ENCODE data around the gene GAS2.
"Not testable (repeated sequence)": the region's sequence is repeated elsewhere in the genome, so short reads cannot be mapped to it uniquely, and the experiment has no call there.

GAS2 gene

DNA sequence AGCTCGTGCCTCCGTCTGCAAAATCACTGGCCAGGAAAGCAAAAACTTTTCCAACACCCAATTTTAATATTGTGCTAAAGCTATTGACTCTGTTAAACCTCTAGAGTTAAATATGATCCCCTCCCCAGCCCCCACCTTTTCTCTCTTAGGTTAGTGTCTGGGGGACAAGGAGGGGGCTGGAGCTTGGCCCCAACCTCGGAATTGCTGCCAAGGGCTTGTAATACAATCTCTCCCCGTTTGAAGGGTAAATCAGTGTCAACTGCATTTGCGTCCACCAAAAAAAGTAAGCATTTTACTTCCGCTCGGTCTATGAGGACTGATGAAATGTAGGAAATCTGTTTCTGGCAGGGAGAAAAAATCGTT is at the start of gene GAS2:
Gene GAS2 (plus strand): TSS at position 287 of the 363 bp plus-strand sequence. CDS start 8,259 bp downstream, outside the sequence.
- DNase-seq (ENCODE audit: low read depth in 2 of 3, low spot score in 1 of 3): no peak

DNA sequence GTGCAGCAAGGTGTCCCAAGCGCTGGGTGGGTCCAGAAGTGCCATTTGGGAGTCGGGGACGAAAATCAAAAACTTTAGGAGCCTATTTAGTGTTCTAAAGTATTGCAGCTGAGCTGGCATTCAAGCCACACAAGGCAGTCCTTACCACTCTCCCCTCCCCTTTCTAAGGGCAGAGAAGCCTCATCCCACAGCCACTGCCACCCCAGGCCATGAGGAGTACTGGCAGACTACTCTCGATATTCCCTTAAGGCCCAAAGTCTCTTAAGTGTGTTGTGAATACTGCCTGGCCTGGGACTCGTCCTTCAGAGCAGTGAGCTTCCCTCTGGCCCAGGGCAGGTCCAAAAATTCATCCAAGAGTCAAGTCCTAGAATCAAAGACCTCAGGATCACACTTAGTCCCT is 48.5 kb upstream of the GAS2 start:
- no peak for DNase-seq (ENCODE audit: low read depth in 2 of 3, low spot score in 1 of 3)

DNA sequence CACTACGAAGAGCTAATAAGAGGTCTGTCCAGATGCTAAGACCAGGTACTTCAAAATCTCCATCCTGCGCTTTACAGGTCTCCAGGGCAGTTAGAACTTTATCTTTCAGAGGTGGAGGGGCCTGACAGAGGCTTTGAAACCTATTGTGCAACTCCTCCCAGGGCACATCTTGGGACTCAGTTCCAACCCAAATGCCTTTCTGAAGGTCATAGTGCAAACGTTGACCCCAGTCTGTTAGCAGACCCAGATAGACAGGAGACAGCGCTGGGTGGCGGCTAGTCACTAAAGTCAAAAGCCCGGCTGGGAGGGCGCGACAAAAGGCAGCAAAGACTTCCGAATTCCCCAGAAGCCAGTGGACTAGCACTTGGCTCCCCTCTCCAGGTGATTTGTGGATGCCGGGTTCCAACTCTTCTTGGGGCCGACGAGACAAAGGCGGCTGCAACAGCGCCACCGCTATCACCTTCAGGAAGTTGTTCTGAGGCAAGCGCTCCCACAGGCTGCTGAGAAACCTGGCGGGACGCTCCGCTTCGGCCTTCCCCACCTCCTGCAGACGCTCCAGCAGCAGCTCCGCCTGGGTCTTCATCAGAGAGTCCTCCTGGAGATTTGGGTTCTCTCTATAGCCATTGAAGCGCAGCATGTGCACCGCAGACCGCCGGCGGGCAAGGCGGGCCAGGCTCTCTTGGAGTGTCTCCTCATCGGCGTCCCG is 41.5 kb upstream of the GAS2 start:
- DNase-seq (ENCODE audit: low read depth in 2 of 3, low spot score in 1 of 3): peak; percentile 37 to 55 (median 43)

DNA sequence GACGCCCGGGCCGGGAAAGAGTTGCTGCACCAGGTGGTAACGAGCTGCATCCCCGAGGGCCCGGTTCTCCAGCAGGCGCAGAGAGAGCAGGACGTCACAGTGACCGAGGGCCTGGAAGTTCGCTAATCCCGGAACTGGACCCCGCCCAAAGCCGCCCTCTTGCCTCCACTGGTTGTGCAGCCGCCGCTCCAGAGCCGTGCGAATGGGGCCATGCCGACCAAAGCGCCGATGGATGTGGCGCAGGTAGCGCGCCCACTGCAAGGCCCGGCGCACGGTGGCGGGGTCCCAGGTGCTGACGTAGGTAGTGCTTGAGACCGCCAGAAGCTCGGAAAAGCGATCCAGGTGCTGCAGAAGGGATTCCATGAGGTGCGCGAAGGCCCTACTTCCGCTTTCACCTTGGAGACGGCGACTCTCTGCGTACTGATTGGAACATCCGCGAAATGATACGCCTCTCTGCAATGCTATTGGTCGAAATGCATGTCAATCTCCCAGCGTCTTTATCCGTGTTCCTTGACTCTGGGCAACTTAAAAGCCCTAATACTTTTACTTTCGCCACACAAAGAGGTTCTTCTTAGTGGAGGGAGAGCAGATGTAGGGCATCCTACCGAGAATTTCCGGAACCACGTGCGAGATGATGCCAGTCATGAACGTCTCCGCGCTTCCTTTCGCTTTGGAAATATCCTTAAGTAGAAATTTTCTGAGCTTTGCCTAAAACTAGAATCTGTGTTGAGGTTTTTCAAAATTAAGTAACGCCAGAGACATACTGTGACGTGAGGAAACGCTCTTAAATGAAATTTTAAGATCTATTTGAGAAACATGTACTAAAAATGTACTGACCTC is 40.7 kb upstream of the GAS2 start, which contains the start of gene FANCF:
Gene FANCF (minus strand): TSS at position 376 of the 840 bp plus-strand sequence. CDS start 13 bp downstream, at position 363.
- DNase-seq (ENCODE audit: low read depth in 2 of 3, low spot score in 1 of 3): peak; percentile 86 to 97 (median 87)

DNA sequence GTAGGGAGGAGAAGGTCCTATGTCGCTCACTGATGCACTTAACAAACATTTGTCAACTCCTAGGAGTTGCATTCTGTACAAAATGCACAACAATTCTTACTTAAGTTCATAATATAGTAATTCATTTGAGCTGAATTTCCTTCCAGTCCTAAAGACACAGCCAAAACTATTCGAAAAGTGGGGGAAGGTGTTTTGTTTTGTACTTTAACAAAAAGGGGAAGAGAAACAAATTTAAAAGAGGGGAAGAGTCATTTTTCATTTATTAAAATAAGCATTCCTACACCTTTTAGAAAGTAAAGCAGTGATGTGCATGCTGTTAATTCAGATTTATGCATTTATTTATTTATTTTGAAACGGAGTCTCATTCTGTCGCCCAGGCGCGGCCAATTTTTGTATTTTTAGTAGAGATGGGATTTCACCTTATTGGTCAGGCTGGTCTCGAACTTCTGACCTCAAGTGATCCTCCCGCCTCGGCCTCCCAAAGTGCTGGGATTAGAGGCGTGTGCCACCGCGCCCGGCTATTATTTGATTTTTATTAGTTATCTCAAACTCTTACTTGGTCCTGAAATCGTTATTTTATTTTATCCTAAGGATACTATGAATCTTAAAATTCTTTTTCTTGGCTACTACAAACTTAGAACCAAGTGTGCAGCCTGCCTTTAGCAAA is 39.7 kb upstream of the GAS2 start:
- DNase-seq (ENCODE audit: low read depth in 2 of 3, low spot score in 1 of 3): no peak

DNA sequence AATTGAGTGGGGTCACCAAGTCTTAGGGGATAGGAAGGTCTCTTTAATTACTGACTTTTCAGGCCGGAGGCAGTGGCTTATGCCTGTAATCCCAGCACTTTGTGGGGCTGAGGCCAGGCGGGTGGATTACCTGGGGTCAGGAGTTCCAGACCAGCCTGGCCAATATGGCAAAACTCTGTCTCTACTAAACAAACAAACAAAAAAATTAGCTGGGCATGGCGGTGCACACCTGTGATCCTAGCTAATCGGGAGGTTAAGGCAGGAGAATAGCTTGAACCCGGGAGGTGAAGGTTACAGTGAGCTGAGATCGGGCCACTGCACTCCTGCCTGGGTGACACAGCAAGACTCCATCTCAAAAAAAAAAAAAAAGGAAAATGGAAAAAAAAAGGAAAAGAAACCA is 39.0 kb upstream of the GAS2 start:
- no peak for DNase-seq (ENCODE audit: low read depth in 2 of 3, low spot score in 1 of 3)

DNA sequence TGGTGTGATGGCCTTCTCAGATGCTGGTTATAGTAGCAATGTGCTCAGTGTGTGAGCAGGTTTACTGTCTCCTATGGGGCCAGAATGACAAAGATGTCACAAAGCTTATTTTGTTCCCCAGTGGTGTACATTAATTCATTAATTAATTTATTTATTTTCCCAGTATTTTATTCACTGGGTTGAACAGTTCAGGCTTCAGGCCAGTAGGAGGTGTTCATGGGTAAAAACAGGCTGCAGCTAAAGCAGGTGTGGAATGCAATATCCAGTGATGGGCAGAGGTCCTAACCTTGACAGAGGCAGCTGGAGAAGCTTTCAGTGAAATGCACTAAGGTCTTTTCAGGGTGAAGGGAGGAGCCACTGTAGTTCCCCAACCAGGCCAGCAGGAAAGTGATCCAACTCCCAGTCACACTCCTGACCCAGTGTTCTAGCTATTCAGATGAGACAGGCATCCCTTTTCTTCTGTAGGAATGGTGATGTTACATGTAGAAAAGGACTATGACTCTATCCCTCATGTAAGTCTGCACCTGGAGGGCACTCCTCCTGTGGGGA is 33.0 kb upstream of the GAS2 start:
- DNase-seq (ENCODE audit: low read depth in 2 of 3, low spot score in 1 of 3): no peak

DNA sequence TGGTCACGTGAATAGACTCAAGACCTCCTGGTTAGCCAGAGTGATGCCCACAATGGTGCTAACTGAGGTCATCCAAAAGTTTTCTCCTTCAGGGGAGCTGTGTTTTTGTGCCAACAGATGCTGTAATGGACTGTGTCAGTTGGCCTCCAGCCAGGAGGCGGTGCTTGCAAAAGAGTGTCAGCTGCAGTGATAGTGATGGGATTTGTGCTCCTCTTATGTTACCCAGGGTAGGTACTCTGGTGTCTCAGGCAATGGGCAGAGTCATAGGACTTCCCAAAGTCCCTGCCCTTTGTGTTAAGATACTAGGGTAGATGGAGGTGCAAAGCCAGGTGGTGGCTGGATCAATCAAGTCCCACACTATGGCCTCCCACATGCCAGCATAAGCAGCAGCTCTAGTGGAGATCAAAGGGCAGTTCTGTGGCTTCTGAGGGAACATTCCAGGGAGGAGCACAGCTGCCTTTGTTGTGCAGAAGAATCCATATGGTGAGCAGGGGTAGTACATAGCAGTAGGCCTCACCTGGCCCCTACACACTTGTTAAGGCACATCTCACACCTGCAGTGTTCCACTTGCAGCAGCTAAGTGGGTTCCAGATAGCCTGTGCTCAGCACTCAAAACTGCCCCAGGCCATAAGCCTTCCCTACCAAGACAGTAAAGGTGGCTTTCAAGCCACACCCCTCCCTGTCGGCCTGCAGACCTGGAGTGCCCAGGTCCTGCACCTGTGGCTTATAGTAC is 31.3 kb upstream of the GAS2 start:
- no peak for DNase-seq (ENCODE audit: low read depth in 2 of 3, low spot score in 1 of 3)

DNA sequence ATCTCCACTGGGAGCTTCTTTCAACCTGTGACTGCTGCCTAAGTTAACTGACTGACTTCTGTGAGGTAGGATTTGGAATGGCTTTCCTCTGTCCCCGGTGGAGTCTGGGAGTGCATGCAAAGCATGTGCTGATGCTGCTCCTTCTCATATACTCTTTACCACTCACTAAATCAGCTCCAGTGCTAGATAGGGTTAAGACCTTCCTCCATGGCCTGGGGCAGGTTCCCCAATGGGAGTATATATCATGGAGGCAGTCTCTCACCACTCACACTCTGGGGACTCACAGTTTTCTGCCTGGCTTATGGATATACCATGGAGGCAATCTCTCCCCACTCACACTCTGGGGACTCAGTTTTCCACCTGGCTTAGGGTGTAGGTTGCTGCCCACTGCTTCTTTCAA is 30.7 kb upstream of the GAS2 start:
- DNase-seq (ENCODE audit: low read depth in 2 of 3, low spot score in 1 of 3): no peak

DNA sequence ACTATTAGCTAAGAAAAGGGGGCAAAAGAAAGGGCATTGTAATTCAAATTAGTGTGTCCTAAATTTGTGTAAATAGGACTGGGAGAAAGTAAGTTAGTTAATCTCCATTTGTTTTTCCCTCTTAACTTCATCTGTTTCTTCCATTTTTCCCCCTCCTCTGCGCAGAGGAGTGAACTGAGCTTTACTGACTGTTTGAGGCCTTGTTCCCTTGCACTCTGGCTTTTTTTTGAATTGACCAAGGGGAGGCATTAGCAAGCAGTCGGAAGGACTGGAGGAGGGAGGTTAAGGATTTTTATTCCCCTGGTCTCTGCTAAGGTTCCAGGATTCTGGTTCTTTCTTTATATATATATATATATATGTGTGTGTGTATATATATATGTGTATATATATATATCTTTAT is 25.5 kb upstream of the GAS2 start:
- no peak for DNase-seq (ENCODE audit: low read depth in 2 of 3, low spot score in 1 of 3)

DNA sequence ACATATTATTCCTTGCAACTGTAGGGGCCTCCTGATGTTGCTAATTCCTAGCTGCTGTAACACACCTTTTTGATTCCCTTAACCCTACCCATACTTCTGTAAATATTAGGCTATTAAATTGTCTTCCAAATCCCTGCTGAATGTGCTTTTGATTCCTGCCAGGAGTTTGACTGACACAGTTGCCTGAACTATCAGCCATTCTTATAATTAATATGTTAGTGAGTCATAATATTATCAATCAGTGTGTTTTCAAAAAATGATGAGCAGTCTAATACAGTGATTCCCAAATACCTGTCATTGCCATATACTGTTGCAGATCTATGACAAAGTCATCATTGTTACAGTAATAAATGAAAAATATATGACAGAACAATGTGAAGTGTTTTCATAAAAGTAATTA is 24.9 kb upstream of the GAS2 start:
- no peak for DNase-seq (ENCODE audit: low read depth in 2 of 3, low spot score in 1 of 3)

DNA sequence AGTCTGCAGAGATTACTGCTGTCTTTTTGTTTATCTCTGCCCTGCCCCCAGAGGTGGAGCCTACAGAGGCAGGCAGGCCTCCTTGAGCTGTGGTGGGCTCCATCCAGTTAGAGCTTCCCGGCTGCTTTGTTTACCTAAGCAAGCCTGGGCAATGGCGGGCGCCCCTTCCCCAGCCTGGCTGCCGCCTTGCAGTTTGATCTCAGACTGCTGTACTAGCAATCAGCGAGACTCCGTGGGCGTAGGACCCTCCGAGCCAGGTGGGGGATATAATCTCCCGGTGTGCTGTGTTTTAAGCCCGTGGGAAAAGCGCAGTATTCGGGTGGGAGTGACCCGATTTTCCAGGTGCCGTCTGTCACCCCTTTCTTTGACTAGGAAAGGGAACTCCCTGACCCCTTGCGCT is 14.1 kb upstream of the GAS2 start:
- DNase-seq (ENCODE audit: low read depth in 2 of 3, low spot score in 1 of 3): not testable (repeated sequence)

DNA sequence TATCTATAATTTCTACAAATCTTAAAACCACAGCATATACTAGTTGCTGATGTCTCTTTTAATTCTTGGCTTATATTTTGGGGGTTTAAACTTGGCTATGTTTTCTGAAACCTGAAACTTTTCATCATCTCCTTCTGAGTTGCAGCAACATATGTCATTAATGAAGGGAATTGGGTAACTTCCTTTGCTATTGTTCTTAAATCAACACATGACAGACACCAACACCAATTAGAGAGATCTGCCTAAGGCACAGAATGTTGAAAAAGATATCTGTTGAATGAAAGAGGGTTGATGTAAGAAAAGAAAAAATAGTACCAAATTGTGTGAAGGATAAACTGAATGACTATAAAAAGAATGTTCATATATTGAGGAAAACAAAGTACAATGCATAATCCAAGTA is 10.3 kb upstream of the GAS2 start:
- DNase-seq (ENCODE audit: low read depth in 2 of 3, low spot score in 1 of 3): no peak

DNA sequence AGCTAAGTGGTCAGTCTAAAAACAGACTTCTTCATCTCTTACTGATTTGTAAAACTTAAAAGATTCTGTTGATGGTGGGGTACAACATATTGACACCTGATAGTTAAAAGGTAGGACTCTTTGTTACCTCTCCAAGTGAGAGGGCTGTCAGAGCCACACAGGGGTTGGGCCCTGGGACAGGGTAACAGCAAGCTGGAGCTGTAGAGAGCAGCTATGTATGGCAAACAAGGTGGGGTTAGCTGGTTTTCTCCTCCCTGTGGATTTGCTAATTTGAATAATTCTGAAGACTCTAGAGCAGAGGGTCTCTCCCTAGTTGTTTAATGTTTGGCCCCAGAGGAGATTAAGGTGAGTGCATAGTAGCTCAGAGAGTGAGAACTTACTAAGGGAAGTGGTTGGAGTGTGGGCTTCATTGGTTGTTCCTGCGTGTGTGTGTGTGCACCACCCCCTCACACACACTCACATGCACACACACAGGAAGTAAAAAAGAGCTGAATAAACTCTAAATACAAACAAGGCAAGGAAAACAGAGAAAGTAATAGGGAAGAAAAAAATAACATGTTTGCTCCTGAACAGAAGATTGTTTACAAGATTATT is 9.2 kb upstream of the GAS2 start:
- DNase-seq (ENCODE audit: low read depth in 2 of 3, low spot score in 1 of 3): no peak

DNA sequence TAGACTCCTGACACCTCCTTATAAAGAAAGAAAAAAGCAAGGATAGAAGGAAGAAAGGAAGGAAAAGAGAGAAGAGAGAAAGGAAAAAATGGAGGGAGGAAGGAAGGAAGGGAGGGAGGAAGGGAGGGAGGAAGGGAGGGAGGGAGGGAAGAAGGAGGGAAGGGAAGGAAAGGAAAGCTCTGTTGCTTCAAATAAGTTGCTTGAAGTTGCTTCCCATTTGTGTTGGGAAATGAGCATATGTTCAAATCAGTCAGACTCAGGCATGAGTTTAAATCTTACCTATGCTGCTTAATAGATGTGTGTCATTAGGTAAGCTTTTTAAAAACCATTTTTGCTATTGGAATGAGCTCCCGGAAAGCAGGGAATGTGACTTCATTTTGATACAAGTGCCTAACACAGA is 6.6 kb upstream of the GAS2 start:
- no peak for DNase-seq (ENCODE audit: low read depth in 2 of 3, low spot score in 1 of 3)

DNA sequence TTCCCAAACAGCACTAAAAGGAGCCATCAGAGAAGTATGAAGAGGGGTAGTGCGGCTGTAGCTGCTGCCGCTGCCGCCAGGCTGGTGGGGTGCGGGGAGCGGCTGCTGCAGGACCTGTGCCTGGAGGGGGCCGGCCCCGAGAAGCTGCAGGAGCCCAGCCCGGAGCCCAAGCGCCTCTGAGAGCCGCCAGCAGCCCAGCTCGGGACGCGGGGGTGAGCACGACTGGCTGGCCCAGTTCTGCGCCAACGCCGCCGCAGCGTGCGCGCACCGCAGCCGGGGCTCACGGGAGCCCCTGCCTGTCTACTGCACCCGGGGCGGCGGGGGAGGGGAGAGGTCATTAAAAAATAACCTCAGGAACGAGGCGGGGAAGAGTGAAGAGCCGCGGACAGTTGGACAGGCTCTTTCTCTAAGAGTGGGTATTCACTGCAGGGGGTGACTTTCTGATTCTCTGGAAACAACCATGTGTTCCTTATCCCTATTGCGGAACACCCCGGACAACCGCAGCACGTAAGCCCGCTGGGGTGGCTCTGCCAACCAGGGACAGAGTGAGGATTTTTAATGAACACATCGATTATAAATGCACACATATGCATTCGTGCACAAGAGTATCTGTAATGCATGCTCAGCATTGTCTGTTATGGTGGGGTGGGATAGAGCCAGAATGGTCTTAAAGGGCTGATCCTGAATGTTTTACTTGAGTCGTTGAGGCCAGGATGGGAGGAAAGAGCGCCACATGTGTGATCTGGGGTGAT is 453 bp downstream of the GAS2 start:
- DNase-seq (ENCODE audit: low read depth in 2 of 3, low spot score in 1 of 3): no peak

DNA sequence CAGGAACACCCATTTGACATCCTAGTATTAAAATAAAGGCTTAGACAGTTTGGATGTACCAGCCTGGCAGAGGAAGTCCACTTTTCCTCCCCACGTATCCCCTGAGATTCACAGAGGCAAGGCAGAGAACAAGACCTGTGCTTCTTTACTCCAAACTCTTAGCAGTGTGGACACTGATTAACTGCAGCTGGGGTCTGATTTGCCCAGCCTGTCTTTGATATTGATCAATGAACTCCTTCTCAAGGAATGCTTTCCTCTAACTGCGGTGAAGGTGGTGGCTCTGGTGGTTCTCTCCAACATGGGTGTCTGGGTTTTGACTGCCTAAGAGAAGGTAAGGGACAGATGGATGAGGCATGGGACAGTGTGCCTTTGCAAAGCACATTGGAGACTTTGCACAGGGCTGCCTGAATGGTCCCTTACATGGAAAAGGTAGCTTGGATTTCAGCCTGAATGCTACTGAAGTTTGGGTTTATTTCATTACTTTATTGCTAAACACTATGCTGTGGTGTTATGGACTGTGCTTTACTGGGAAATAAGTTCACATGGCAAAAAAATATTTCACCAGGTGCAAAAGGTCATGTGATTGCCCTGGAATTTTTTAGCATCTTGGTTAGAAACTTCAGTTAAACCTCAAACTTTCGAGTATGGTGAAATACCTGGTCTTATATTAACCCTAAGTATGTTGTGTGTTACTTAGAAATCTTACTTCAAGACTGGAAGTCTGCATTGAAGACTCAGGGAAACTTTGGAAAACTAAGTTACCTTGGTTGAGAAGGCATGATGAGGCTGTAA is 1.8 kb downstream of the GAS2 start:
- DNase-seq (ENCODE audit: low read depth in 2 of 3, low spot score in 1 of 3): no peak

DNA sequence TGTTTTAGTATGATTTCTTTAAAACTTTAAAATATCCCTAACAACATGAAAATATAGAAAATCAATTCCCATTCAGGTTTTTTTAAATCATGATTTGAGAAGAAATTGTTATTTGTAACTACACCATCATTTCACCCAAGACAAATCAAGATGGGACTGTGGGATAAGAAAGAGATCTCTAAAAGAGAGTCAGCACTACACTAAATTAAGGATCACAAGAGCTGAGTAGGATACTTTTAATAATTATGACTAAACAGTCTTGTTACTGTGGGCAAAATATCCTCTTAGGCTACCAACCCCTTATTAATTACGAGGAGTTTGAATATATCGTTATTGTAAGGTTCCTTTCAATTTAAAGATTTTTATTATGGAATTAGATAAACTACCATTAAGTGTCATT is 3.0 kb downstream of the GAS2 start:
- no peak for DNase-seq (ENCODE audit: low read depth in 2 of 3, low spot score in 1 of 3)

DNA sequence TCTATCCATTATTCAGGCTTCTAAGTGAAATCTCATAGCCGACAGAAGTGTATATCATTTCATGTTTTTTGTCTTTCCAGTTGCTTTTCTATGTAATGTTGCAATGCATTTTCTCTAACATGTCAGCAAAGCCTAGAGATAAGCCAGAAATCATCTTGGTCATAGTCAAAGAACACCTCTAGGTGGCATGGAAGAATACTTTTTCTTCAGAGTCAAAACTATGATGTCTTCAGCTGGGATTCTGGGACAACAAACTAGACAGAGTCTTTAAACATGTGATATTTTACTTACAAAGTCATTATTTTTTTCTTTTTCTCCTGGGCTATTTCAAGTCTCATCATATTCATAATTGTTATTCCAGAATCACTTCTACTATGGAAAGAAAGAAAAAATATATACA is 4.4 kb downstream of the GAS2 start:
- no peak for DNase-seq (ENCODE audit: low read depth in 2 of 3, low spot score in 1 of 3)

All from stimulated activated CD4-positive, alpha-beta T cell treated with anti-CD3 and anti-CD28 coated beads, Interleukin-12 subunit alpha, Interleukin-12 subunit beta, amount 100 ng/mL, for 48 hours (primary cell).